ENCODE measurements around the gene CTAG1A. TPM values are rescaled to one million over a fixed set of nuclear protein-coding genes. Genes with fewer than 3 reads are reported as not detected.
A peak's percentile ranks its signal among the peaks of the same experiment; 100 is the strongest.

The CTAG1A gene
- total RNA-seq, 4 donors from 2014 or later, result not detected

- WGBS, 2 donors, result 43 to 48% methylated on average over 9 to 12 of the region's 12 CpGs
- no peak overlapping the region for H3K4me3 ChIP-seq (ENCODE audit: low read depth, poor library complexity, severe bottlenecking)
- DNase-seq (ENCODE audit: low spot score in 2 of 2), result peak; percentile 65 to 92
- TF ChIP-seq POLR2A (IDR thresholded peaks at IDR 0.05) (no peak), CTCF (IDR thresholded peaks at IDR 0.05) (no peak)
- intact Hi-C loops (cut with DNase I; ENCODE audit: low total_unique reads), result no loop called here
These were observed 42.8 kb upstream of the CTAG1A start for GRCh38 chrX:154541896-154542722.

- intact Hi-C loops (cut with DNase I; ENCODE audit: low total_unique reads), result no loop called here
- no peak overlapping the region for H3K4me3 ChIP-seq (ENCODE audit: low read depth, poor library complexity, severe bottlenecking)
- DNase-seq (ENCODE audit: low spot score in 2 of 2), result no peak
- TF ChIP-seq CTCF (IDR thresholded peaks at IDR 0.05) (no peak), POLR2A (IDR thresholded peaks at IDR 0.05) (no peak)
- WGBS, 2 donors, result 46 to 67% methylated on average over 18 to 20 of the region's 20 CpGs
These were observed 42.1 kb upstream of the CTAG1A start for GRCh38 chrX:154542723-154543424.

- 86 to 87% methylated on average over 7 to 17 of the region's 17 CpGs for WGBS, 2 donors
- TF ChIP-seq POLR2A (IDR thresholded peaks at IDR 0.05) (no peak), CTCF (IDR thresholded peaks at IDR 0.05) (no peak)
- H3K4me3 ChIP-seq (ENCODE audit: low read depth, poor library complexity, severe bottlenecking), result no peak overlapping the region
- no peak for DNase-seq (ENCODE audit: low spot score in 2 of 2)
- intact Hi-C loops (cut with DNase I; ENCODE audit: low total_unique reads), result no loop called here
These were observed 39.2 kb upstream of the CTAG1A start for GRCh38 chrX:154545673-154546274.

GRCh38 chrX:154546354-154547244 lies 38.3 kb upstream of the CTAG1A start, which contains the start of gene G6PD:
TSS of gene G6PD (minus strand) at chrX:154546846. CDS start at chrX:154546155, 691 bp downstream.
- WGBS, 2 donors, result 0 to 57% methylated on average over 3 to 73 of the region's 92 CpGs
- H3K4me3 ChIP-seq (ENCODE audit: low read depth, poor library complexity, severe bottlenecking), result peak within 1 kb of the TSS; percentile 36

More at GRCh38 chrX:154546354-154547244, 38.3 kb upstream of the CTAG1A start, which contains the start of gene G6PD:
- intact Hi-C loops (cut with DNase I; ENCODE audit: low total_unique reads), result no loop called here
- TF ChIP-seq POLR2A (IDR thresholded peaks at IDR 0.05) (no peak), CTCF (IDR thresholded peaks at IDR 0.05) (no peak)
- DNase-seq (ENCODE audit: low spot score in 2 of 2), result no peak

Data from lower leg skin (tissue), 4 donors.